Cardiac muscle cell (in vitro differentiated cells and primary cell): ENCODE results near the gene MUC6. TPM values are rescaled to one million over a fixed set of nuclear protein-coding genes. Genes with fewer than 3 reads are reported as not detected.

Experiments
- DNase-seq, 2 donors: peaks; one replicate each; pipeline versions ENCODE4 v3.0.0 to v3.0.0-alpha.2; 2010 to 2017; ENCODE audit warnings: low read depth in 1 of 2, low spot score in 1 of 2
- H3K27ac ChIP-seq: fragments of 200-600 bp; sonication (generic); 2 replicates; pipeline ENCODE4 v1.5.1; 2016
- H3K27me3 ChIP-seq: fragments of 200-600 bp; sonication (generic); 2 replicates; pipeline ENCODE4 v1.6.0; 2016; ENCODE audit warnings: control low read depth
- H3K36me3 ChIP-seq: fragments of 200-600 bp; sonication (generic); 2 replicates; pipeline ENCODE4 v1.5.1; 2016; ENCODE audit warnings: control low read depth
- H3K4me1 ChIP-seq: fragments of 200-600 bp; sonication (generic); 2 replicates; pipeline ENCODE4 v1.8.1; 2017; ENCODE audit warnings: low read depth, mild to moderate bottlenecking, mixed run types
- H3K4me3 ChIP-seq: fragments of 200-600 bp; sonication (generic); 2 replicates; pipeline ENCODE4 v1.5.1; 2016; ENCODE audit warnings: mild to moderate bottlenecking
- H3K9me3 ChIP-seq: fragments of 200-600 bp; sonication (generic); 2 replicates; pipeline ENCODE4 v1.5.1; 2017; ENCODE audit warnings: low read depth, mild to moderate bottlenecking, control low read depth
- CTCF ChIP-seq: IDR thresholded peaks from 2 replicates; pipeline ENCODE4 v1.5.1; 2012; ENCODE audit warnings: low read depth, mild to moderate bottlenecking, low read length
- polyA plus RNA-seq: library from polyadenylated mRNA; unstranded; fragments of >200 nt; fragmentation: Nextera tagmentation; extraction: Ambion mirVana; gene quantifications from 2 replicates; pipeline ENCODE4 v1.2.1, GENCODE V29; 2016
- total RNA-seq: library from RNA; depleted of rRNA; stranded (reverse); fragments of >200 nt; gene quantifications from 2 replicates; pipeline ENCODE4 v1.2.3, GENCODE V29; 2016

Gene MUC6
- total and polyA plus RNA-seq, 2 experiments from 2014 or later, result not detected

DNA sequence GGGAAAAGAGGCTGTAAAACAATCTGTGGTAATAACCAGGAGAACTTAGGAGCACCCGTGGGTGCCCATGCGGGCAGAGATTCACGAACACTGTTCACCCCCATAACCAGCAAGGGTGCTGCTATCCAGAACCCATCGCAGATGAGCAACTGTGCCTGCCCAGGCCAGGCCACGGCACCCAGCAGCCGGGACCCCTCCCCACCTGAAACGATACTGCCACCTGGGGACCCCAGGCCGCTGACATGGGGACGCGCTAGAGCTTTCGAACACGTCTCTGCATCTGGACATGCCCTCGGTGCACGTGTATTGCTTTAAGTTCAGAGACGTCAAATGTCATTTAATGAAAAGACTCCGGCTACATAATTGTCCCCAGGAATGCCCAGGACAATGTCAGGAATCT lies 23.9 kb upstream of the MUC6 start:
- Histone ChIP-seq H3K27ac (no peak overlapping the region), H3K4me3 (no peak overlapping the region), H3K36me3 (no peaks in the 10 kb centered on the region), H3K9me3 (no peaks in the 10 kb centered on the region), H3K27me3 (no peaks in the 10 kb centered on the region), H3K4me1 (no peaks in the 10 kb centered on the region)
- no peak for TF ChIP-seq CTCF
- no peak for DNase-seq

GRCh38 chr11:1059759-1060158 lies 23.2 kb upstream of the MUC6 start:
- Histone ChIP-seq H3K9me3 (no peaks in the 10 kb centered on the region), H3K4me3 (no peak overlapping the region), H3K4me1 (no peaks in the 10 kb centered on the region), H3K27ac (no peak overlapping the region), H3K27me3 (no peaks in the 10 kb centered on the region), H3K36me3 (no peaks in the 10 kb centered on the region)
- no peak for DNase-seq
- no peak for TF ChIP-seq CTCF

DNA sequence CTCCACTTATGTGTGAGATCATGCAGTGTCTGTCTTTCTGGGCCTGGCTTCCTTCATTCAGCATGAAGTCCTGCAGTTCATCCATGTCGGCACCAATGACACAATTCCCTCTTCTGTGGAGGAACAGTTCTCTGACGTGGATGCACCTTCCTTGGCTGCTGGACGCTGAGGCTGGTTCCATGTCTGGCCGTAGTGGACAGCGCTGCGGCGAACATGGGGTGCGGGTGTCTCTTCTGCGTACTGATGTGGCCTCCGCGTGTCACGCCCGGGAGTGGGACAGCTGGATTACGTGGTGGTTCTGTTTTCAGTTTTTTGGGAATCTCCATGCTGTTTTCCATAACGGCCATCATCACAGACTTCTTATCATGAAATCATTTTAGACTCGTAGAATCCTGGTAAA lies 21.3 kb upstream of the MUC6 start:
- Histone ChIP-seq H3K9me3 (no peaks in the 10 kb centered on the region), H3K4me1 (no peaks in the 10 kb centered on the region), H3K27me3 (no peaks in the 10 kb centered on the region), H3K27ac (no peak overlapping the region), H3K36me3 (no peaks in the 10 kb centered on the region), H3K4me3 (no peak overlapping the region)
- no peak for TF ChIP-seq CTCF
- no peak for DNase-seq

GRCh38 chr11:1055990-1056771 lies 19.7 kb upstream of the MUC6 start:
- Histone ChIP-seq H3K36me3 (no peaks in the 10 kb centered on the region), H3K4me3 (no peak overlapping the region), H3K9me3 (no peaks in the 10 kb centered on the region), H3K4me1 (no peaks in the 10 kb centered on the region), H3K27me3 (no peaks in the 10 kb centered on the region), H3K27ac (no peak overlapping the region)
- TF ChIP-seq CTCF, result no peak
- no peak for DNase-seq

GRCh38 chr11:1055109-1055703 lies 18.7 kb upstream of the MUC6 start:
- Histone ChIP-seq H3K4me3 (no peak overlapping the region), H3K9me3 (no peaks in the 10 kb centered on the region), H3K27me3 (no peaks in the 10 kb centered on the region), H3K27ac (no peak overlapping the region), H3K4me1 (no peaks in the 10 kb centered on the region), H3K36me3 (no peaks in the 10 kb centered on the region)
- TF ChIP-seq CTCF, result no peak
- DNase-seq, result no peak
